ENCODE data around the gene POR.

GRCh38 chr7:75994388-75995051, 79.6 kb downstream of the POR start, which contains the start of gene TMEM120A:
- TF ChIP-seq CTCF (conservative IDR thresholded peaks at IDR 0.05; ENCODE audit: low read length) = no peak
- no peak for TF ChIP-seq EZH2phosphoT487 (IDR thresholded peaks at IDR 0.05; ENCODE audit: borderline replicate concordance)

Measured in Loucy (cell line).